HepG2 (cell line): ENCODE data around the gene CSNK1D. TPM values are rescaled to one million over a fixed set of nuclear protein-coding genes. Genes with fewer than 3 reads are reported as not detected.

Source experiments
- FOXJ3 ChIP-seq: sonication (generic); formaldehyde crosslinking; IDR thresholded peaks from 2 replicates; pipeline ENCODE4 v1.4.0; 2020; ENCODE audit warnings: missing genetic modification reagents, mild to moderate bottlenecking, borderline replicate concordance
- MTA1 ChIP-seq: sonication (generic); formaldehyde crosslinking; IDR thresholded peaks from 2 replicates; pipeline ENCODE4 v1.4.0; 2020; ENCODE audit warnings: missing genetic modification reagents, mild to moderate bottlenecking, borderline replicate concordance
- POLR2A ChIP-seq, 2 experiments: IDR thresholded peaks; 2 replicates each; pipeline ENCODE4 v1.6.1; 2011; ENCODE audit warnings: low read depth in 2 of 2, low read length in 2 of 2, mild to moderate bottlenecking in 1 of 2, moderate library complexity in 1 of 2; ENCODE audit not compliant: insufficient read depth in 1 of 2
- POLR2AphosphoS5 ChIP-seq: IDR thresholded peaks from 2 replicates; pipeline ENCODE4 v1.6.1; 2012; ENCODE audit warnings: low read depth, low read length
- ZNF292 ChIP-seq: sonication (generic); formaldehyde crosslinking; IDR thresholded peaks from 2 replicates; pipeline ENCODE4 v1.8.1; 2022; ENCODE audit warnings: mild to moderate bottlenecking, low read depth, missing genetic modification reagents, borderline replicate concordance
- ZNF451 ChIP-seq: sonication (generic); formaldehyde crosslinking; IDR thresholded peaks from 2 replicates; pipeline ENCODE4 v1.5.0; 2020; ENCODE audit warnings: mild to moderate bottlenecking, missing genetic modification reagents
- ZNF614 ChIP-seq: IDR thresholded peaks from 2 replicates; pipeline ENCODE4 v1.6.1; 2018; ENCODE audit warnings: missing biosample characterization, missing genetic modification reagents, inconsistent platforms, borderline replicate concordance
- ZNF781 ChIP-seq: sonication (generic); formaldehyde crosslinking; IDR thresholded peaks from 2 replicates; pipeline ENCODE4 v1.5.1; 2020; ENCODE audit warnings: borderline replicate concordance, mild to moderate bottlenecking, missing genetic modification reagents; ENCODE audit errors: not compliant biosample characterization
- polyA plus RNA-seq, 8 experiments: library from polyadenylated mRNA; depleted of rRNA in 3 of 8; stranded (reverse) in 7 of 8; unstranded in 1 of 8; fragments of >200 nt; fragmentation: Illumina TruSeq in 4 of 8; extraction: Trizol in 4 of 8; gene quantifications; 2 replicates each; pipeline versions ENCODE4 v1.2.1 to v1.2.3, GENCODE V29; 2011 to 2016; ENCODE audit warnings: low read depth in 4 of 8, missing spikeins in 1 of 8, mixed read lengths in 1 of 8; ENCODE audit not compliant: insufficient read depth in 1 of 8
- total RNA-seq, 5 experiments: library from RNA; depleted of rRNA; stranded (reverse); fragments of >200 nt; fragmentation: Illumina TruSeq; extraction: Trizol; gene quantifications; 2 replicates each; pipeline ENCODE4 v1.2.3, GENCODE V29; 2016; ENCODE audit warnings: low read depth in 1 of 5
- TF ChIP-seq, protein P1 (sequence below): sonication (generic); formaldehyde crosslinking; IDR thresholded peaks from 2 replicates; pipeline ENCODE4 v1.5.0; 2020; ENCODE audit warnings: missing genetic modification reagents
- TF ChIP-seq, protein P2 (sequence below): sonication (generic); formaldehyde crosslinking; IDR thresholded peaks from 2 replicates; pipeline ENCODE4 v1.5.1; 2020; ENCODE audit warnings: missing genetic modification reagents, mild to moderate bottlenecking, borderline replicate concordance
- TF ChIP-seq, protein P3 (sequence below): sonication (generic); formaldehyde crosslinking; IDR thresholded peaks from 2 replicates; pipeline ENCODE4 v1.5.0; 2020; ENCODE audit warnings: missing genetic modification reagents
- TF ChIP-seq, protein P4 (sequence below): sonication (generic); formaldehyde crosslinking; IDR thresholded peaks from 2 replicates; pipeline ENCODE4 v1.4.0; 2020; ENCODE audit warnings: missing genetic modification reagents, borderline replicate concordance
- TF ChIP-seq, protein P5 (sequence below): sonication (generic); formaldehyde crosslinking; IDR thresholded peaks from 2 replicates; pipeline ENCODE4 v1.4.0; 2020; ENCODE audit warnings: missing genetic modification reagents
- TF ChIP-seq, protein P6 (sequence below): sonication (generic); formaldehyde crosslinking; IDR thresholded peaks from 2 replicates; pipeline ENCODE4 v1.8.0; 2022; ENCODE audit warnings: missing genetic modification reagents, mild to moderate bottlenecking, borderline replicate concordance

Gene CSNK1D
- total and polyA plus RNA-seq, 2 of the 13 experiments (the other 11 are each of a cell fraction or from before 2014, with no cell fraction given), result 31.5 to 128 TPM

DNA sequence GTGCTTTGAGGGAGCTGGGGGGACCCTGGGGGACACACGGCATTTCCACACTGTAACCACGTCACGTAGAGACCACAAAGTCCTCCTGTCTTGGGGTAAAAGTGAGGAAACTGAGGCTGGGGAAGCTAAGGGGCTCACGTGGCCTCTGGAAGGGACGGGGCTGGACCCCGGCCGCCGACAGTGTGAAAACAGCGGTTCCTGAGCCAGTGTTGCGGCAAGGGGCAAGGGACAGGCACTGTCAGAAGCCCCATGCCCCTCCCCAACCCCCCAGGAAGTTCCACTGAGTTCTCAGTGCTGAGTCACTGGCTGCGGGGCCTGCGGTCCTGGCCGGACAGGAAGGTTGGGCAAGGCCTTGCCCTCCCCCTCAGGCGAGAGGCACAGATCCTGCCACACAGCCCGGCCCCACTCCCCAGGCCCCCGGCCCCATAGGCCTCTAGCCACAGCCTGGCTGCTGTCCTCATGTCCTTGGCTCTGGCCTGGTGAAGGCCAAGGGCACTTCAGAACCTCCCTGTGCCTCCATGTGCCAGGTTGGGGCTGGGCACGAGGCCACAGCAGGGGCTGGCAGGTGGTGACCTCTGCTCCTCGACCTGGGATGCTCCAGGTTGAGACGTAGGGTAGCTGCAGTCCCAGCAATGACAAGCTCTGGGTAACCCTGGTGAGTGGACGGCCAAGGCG is 55.8 kb downstream of the CSNK1D start (continued):
- TF ChIP-seq, protein P1, sequence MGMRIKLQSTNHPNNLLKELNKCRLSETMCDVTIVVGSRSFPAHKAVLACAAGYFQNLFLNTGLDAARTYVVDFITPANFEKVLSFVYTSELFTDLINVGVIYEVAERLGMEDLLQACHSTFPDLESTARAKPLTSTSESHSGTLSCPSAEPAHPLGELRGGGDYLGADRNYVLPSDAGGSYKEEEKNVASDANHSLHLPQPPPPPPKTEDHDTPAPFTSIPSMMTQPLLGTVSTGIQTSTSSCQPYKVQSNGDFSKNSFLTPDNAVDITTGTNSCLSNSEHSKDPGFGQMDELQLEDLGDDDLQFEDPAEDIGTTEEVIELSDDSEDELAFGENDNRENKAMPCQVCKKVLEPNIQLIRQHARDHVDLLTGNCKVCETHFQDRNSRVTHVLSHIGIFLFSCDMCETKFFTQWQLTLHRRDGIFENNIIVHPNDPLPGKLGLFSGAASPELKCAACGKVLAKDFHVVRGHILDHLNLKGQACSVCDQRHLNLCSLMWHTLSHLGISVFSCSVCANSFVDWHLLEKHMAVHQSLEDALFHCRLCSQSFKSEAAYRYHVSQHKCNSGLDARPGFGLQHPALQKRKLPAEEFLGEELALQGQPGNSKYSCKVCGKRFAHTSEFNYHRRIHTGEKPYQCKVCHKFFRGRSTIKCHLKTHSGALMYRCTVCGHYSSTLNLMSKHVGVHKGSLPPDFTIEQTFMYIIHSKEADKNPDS (CRISPR knock-in tag), result peak; percentile 78; the same call in 1 of the 2 replicates
- TF ChIP-seq, protein P2, sequence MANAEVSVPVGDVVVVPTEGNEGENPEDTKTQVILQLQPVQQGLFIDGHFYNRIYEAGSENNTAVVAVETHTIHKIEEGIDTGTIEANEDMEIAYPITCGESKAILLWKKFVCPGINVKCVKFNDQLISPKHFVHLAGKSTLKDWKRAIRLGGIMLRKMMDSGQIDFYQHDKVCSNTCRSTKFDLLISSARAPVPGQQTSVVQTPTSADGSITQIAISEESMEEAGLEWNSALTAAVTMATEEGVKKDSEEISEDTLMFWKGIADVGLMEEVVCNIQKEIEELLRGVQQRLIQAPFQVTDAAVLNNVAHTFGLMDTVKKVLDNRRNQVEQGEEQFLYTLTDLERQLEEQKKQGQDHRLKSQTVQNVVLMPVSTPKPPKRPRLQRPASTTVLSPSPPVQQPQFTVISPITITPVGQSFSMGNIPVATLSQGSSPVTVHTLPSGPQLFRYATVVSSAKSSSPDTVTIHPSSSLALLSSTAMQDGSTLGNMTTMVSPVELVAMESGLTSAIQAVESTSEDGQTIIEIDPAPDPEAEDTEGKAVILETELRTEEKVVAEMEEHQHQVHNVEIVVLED (CRISPR knock-in tag), result no peak
- TF ChIP-seq ZNF614 (peak; percentile 5; the same call in 1 of the 2 replicates), MTA1 (no peak), ZNF292 (CRISPR knock-in tag) (no peak), POLR2A (IDR thresholded peaks at IDR 0.05; ENCODE audit: insufficient read depth in 1 of 2, low read depth in 2 of 2, low read length in 2 of 2) (peak; percentile 67 to 73), FOXJ3 (CRISPR knock-in tag) (0 out of 2 replicates have a peak, but pooled peaks have one; percentile 48), ZNF451 (CRISPR knock-in tag) (peak; percentile 43), ZNF781 (CRISPR knock-in tag) (no peak), POLR2AphosphoS5 (peak; percentile 62)
- TF ChIP-seq, protein P3, sequence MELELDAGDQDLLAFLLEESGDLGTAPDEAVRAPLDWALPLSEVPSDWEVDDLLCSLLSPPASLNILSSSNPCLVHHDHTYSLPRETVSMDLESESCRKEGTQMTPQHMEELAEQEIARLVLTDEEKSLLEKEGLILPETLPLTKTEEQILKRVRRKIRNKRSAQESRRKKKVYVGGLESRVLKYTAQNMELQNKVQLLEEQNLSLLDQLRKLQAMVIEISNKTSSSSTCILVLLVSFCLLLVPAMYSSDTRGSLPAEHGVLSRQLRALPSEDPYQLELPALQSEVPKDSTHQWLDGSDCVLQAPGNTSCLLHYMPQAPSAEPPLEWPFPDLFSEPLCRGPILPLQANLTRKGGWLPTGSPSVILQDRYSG (CRISPR knock-in tag), result peak; percentile 88
- TF ChIP-seq, protein P4, sequence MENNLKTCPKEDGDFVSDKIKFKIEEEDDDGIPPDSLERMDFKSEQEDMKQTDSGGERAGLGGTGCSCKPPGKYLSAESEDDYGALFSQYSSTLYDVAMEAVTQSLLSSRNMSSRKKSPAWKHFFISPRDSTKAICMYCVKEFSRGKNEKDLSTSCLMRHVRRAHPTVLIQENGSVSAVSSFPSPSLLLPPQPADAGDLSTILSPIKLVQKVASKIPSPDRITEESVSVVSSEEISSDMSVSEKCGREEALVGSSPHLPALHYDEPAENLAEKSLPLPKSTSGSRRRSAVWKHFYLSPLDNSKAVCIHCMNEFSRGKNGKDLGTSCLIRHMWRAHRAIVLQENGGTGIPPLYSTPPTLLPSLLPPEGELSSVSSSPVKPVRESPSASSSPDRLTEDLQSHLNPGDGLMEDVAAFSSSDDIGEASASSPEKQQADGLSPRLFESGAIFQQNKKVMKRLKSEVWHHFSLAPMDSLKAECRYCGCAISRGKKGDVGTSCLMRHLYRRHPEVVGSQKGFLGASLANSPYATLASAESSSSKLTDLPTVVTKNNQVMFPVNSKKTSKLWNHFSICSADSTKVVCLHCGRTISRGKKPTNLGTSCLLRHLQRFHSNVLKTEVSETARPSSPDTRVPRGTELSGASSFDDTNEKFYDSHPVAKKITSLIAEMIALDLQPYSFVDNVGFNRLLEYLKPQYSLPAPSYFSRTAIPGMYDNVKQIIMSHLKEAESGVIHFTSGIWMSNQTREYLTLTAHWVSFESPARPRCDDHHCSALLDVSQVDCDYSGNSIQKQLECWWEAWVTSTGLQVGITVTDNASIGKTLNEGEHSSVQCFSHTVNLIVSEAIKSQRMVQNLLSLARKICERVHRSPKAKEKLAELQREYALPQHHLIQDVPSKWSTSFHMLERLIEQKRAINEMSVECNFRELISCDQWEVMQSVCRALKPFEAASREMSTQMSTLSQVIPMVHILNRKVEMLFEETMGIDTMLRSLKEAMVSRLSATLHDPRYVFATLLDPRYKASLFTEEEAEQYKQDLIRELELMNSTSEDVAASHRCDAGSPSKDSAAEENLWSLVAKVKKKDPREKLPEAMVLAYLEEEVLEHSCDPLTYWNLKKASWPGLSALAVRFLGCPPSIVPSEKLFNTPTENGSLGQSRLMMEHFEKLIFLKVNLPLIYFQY (CRISPR knock-in tag), result no peak
- TF ChIP-seq, protein P5, sequence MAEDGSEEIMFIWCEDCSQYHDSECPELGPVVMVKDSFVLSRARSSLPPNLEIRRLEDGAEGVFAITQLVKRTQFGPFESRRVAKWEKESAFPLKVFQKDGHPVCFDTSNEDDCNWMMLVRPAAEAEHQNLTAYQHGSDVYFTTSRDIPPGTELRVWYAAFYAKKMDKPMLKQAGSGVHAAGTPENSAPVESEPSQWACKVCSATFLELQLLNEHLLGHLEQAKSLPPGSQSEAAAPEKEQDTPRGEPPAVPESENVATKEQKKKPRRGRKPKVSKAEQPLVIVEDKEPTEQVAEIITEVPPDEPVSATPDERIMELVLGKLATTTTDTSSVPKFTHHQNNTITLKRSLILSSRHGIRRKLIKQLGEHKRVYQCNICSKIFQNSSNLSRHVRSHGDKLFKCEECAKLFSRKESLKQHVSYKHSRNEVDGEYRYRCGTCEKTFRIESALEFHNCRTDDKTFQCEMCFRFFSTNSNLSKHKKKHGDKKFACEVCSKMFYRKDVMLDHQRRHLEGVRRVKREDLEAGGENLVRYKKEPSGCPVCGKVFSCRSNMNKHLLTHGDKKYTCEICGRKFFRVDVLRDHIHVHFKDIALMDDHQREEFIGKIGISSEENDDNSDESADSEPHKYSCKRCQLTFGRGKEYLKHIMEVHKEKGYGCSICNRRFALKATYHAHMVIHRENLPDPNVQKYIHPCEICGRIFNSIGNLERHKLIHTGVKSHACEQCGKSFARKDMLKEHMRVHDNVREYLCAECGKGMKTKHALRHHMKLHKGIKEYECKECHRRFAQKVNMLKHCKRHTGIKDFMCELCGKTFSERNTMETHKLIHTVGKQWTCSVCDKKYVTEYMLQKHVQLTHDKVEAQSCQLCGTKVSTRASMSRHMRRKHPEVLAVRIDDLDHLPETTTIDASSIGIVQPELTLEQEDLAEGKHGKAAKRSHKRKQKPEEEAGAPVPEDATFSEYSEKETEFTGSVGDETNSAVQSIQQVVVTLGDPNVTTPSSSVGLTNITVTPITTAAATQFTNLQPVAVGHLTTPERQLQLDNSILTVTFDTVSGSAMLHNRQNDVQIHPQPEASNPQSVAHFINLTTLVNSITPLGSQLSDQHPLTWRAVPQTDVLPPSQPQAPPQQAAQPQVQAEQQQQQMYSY (CRISPR knock-in tag), result 0 out of 2 replicates have a peak, but pooled peaks have one; percentile 13
- TF ChIP-seq, protein P6, sequence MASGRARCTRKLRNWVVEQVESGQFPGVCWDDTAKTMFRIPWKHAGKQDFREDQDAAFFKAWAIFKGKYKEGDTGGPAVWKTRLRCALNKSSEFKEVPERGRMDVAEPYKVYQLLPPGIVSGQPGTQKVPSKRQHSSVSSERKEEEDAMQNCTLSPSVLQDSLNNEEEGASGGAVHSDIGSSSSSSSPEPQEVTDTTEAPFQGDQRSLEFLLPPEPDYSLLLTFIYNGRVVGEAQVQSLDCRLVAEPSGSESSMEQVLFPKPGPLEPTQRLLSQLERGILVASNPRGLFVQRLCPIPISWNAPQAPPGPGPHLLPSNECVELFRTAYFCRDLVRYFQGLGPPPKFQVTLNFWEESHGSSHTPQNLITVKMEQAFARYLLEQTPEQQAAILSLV, result peak; percentile 62
